ENCODE measurements around the gene SPO11. TPM values are rescaled to one million over a fixed set of nuclear protein-coding genes. Genes with fewer than 3 reads are reported as not detected.

Gene SPO11
- total RNA-seq, 1 experiment from 2014 or later: not detected

DNA sequence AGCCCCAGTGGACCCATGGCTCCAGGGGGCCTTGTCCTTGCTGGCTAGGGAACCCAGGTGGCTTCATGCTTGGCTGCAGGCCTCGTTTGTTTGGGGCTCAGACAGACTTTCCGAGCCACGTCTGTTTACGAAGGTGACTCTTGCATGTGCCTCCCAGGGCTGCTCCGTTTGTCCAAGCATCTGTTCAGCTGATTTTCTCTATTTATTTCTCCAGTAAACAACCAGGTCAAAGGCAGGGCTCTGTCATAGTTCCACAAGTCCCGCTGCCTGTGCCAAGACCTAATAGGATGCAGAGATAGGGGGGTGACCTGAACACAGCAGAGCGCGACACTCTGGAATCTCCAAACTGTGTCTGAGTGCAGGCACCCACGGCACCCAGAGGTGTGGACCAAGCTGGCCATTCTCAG lies 12.8 kb upstream of the SPO11 start:
- intact Hi-C loops (cut with micrococcal nuclease; ENCODE audit: unreplicated experiment): no loop called here
- Mint-ChIP-seq H3K4me1 (ENCODE audit: low read depth, unreplicated experiment) (peaks cover 21% of the 10 kb centered on the region), H3K9me3 (ENCODE audit: unreplicated experiment) (no peaks in the 10 kb centered on the region), H3K36me3 (ENCODE audit: insufficient read depth, unreplicated experiment) (no peaks in the 10 kb centered on the region), H3K27ac (ENCODE audit: unreplicated experiment) (no peak overlapping the region), H3K4me3 (ENCODE audit: unreplicated experiment) (no peak overlapping the region), H3K27me3 (ENCODE audit: insufficient read depth, unreplicated experiment) (no peaks in the 10 kb centered on the region)
- CTCF ChIA-PET: interaction anchor here (1.1 kb wide), 1 partner anchor 13 kb away, joined by 3 read pairs; the partner anchor contains the start of gene SPO11
- H3K9me3 ChIP-seq: no peaks in the 10 kb centered on the region
- DNase-seq: no peak
- H3K36me3 ChIP-seq (ENCODE audit: control insufficient read depth, insufficient read depth, low read length): no peaks in the 10 kb centered on the region
- H3K4me3 ChIP-seq (ENCODE audit: low read depth, low read length): no peak overlapping the region
- H3K27me3 ChIP-seq (replicated peaks; ENCODE audit: control insufficient read depth, insufficient read depth, low read length): no peaks in the 10 kb centered on the region
- no peak for TF ChIP-seq CTCF (IDR thresholded peaks at IDR 0.05; ENCODE audit: insufficient read depth in 1 of 2, low read depth in 1 of 2, low read length in 1 of 2, severe bottlenecking in 1 of 2, unreplicated experiment in 1 of 2)
- no TSS peak for BruUV-seq (replicated peaks)
- H3K4me1 ChIP-seq: peaks cover 35% of the 10 kb centered on the region
- POLR2A ChIA-PET: no interaction called here

DNA sequence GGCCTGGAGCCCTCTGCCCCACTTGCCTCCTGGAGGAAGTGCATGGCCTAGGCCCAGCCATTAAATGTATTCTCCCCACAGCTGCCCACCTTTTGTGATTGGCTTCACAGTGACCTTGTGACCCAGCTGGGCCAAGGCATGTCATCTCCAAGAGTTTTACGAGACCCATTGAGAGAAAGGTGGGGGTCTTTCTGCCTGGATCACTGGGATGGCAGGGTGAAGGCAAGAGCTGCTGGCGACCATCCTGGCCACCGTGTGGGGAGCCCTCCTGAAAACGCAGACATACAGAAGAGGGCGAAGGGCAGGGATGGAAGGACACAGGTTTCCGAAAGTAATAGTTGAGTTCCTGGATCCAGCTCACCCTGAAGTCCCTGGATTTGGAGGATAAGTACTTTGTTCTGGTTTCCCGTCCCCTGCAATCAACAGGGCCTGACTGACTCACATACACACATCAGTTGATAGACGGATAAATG lies 12.3 kb upstream of the SPO11 start:
- BruUV-seq (replicated peaks): no TSS peak
- H3K27me3 Mint-ChIP-seq (ENCODE audit: insufficient read depth, unreplicated experiment): no peaks in the 10 kb centered on the region
- peaks cover 35% of the 10 kb centered on the region for H3K4me1 ChIP-seq
- ChIA-PET CTCF (interaction anchor here (0.7 to 1.1 kb wide), 3 partner anchors 8 to 15 kb away, joined by 3 read pairs; partner anchors contain the start of gene SPO11), POLR2A (no interaction called here)
- no peaks in the 10 kb centered on the region for H3K27me3 ChIP-seq (replicated peaks; ENCODE audit: control insufficient read depth, insufficient read depth, low read length)
- no peak overlapping the region for H3K4me3 Mint-ChIP-seq (ENCODE audit: unreplicated experiment)
- no peaks in the 10 kb centered on the region for H3K36me3 ChIP-seq (ENCODE audit: control insufficient read depth, insufficient read depth, low read length)
- no peaks in the 10 kb centered on the region for H3K9me3 Mint-ChIP-seq (ENCODE audit: unreplicated experiment)
- peaks cover 27% of the 10 kb centered on the region for H3K4me1 Mint-ChIP-seq (ENCODE audit: low read depth, unreplicated experiment)
- no peak for TF ChIP-seq CTCF (IDR thresholded peaks at IDR 0.05; ENCODE audit: insufficient read depth in 1 of 2, low read depth in 1 of 2, low read length in 1 of 2, severe bottlenecking in 1 of 2, unreplicated experiment in 1 of 2)
- H3K36me3 Mint-ChIP-seq (ENCODE audit: insufficient read depth, unreplicated experiment): no peaks in the 10 kb centered on the region
- H3K9me3 ChIP-seq: no peaks in the 10 kb centered on the region
- H3K4me3 ChIP-seq (ENCODE audit: low read depth, low read length): no peak overlapping the region
- intact Hi-C loops (cut with micrococcal nuclease; ENCODE audit: unreplicated experiment): no loop called here
- no peak for DNase-seq
- H3K27ac Mint-ChIP-seq (ENCODE audit: unreplicated experiment): peak overlapping the region; percentile 82

DNA sequence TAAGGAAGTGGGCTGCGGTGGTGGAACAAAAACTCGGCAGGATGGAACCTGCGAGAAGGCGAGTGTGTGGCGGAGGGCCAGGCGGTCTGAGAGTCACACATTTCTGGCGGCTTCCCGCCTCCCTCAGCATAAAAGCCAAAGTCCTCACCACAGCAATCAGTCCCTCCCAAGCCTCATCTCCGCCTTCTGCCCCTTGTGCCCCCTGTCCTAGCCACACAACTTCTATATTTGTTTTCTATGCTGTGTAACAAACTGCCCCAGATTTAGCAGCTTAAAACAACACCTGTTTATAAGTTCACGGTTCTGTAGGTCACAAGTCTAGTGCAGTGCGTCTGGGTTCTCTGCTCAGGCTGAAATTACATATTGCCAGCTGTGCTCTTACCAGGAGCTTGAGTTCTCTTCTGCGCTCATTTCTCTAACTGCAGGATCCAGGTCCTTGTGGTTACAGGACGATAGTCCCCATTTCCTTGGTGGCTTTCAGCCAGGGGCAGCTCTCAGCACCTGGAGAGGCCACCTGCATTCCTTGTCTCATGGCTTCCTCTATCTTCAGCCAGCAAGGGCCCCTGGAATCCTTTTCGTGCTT lies 11.7 kb upstream of the SPO11 start:
- Histone ChIP-seq H3K4me3 (ENCODE audit: low read depth, low read length) (no peak overlapping the region), H3K9me3 (no peaks in the 10 kb centered on the region), H3K4me1 (peaks cover 38% of the 10 kb centered on the region), H3K27me3 (replicated peaks; ENCODE audit: control insufficient read depth, insufficient read depth, low read length) (no peaks in the 10 kb centered on the region), H3K36me3 (ENCODE audit: control insufficient read depth, insufficient read depth, low read length) (no peaks in the 10 kb centered on the region)
- intact Hi-C loops (cut with micrococcal nuclease; ENCODE audit: unreplicated experiment): loop anchor here (1.0 kb wide), 1 partner anchor 11 kb away; no protein-coding TSS in a partner anchor
- peak in 1 of 2 experiments; percentile 63 for DNase-seq
- Mint-ChIP-seq H3K27ac (ENCODE audit: unreplicated experiment) (peak overlapping the region; percentile 82), H3K4me3 (ENCODE audit: unreplicated experiment) (peak overlapping the region; percentile 15), H3K27me3 (ENCODE audit: insufficient read depth, unreplicated experiment) (no peaks in the 10 kb centered on the region), H3K4me1 (ENCODE audit: low read depth, unreplicated experiment) (peaks cover 32% of the 10 kb centered on the region), H3K9me3 (ENCODE audit: unreplicated experiment) (no peaks in the 10 kb centered on the region), H3K36me3 (ENCODE audit: insufficient read depth, unreplicated experiment) (no peaks in the 10 kb centered on the region)
- no TSS peak for BruUV-seq (replicated peaks)
- ChIA-PET CTCF (interaction anchor here (0.7 to 1.4 kb wide), 4 partner anchors 9 to 14 kb away, joined by 3 read pairs; partner anchors contain the start of gene SPO11), POLR2A (interaction anchor here (0.6 kb wide), 1 partner anchor 11 kb away, joined by 3 read pairs; no protein-coding TSS in a partner anchor)
- no peak for TF ChIP-seq CTCF (IDR thresholded peaks at IDR 0.05; ENCODE audit: insufficient read depth in 1 of 2, low read depth in 1 of 2, low read length in 1 of 2, severe bottlenecking in 1 of 2, unreplicated experiment in 1 of 2)

All from Caco-2 (cell line).